ENCODE measurements around the gene CBX1. TPM values are rescaled to one million over a fixed set of nuclear protein-coding genes. Genes with fewer than 3 reads are reported as not detected.
A peak's percentile ranks its signal among the peaks of the same experiment; 100 is the strongest.

Gene CBX1
- total RNA-seq, 1 experiment from 2014 or later, result 157 TPM

- ATAC-seq (peak; percentile 73), DNase-seq (ENCODE audit: low read depth, low spot score) (peak; percentile 20)
- POLR2A ChIA-PET, result interaction anchor here (0.8 kb wide), 1 partner anchor 128 kb away, joined by 10 read pairs; no protein-coding TSS in a partner anchor
- peak overlapping the region; percentile 76 for H3K27ac ChIP-seq (ENCODE audit: low read length)
- CTCF ChIA-PET, result interaction anchor here (0.5 to 1.0 kb wide), 2 partner anchors 20 to 92 kb away, joined by 3 read pairs; no protein-coding TSS in a partner anchor
- no peaks in the 10 kb centered on the region for H3K27me3 ChIP-seq (ENCODE audit: control insufficient read depth, insufficient read depth, low read length)
- H3K4me1 ChIP-seq (ENCODE audit: control insufficient read depth, insufficient read depth, low read length), result peaks cover 27% of the 10 kb centered on the region
- BruUV-seq (replicated peaks), result no TSS peak
- H3K4me3 ChIP-seq (ENCODE audit: low read depth in 2 of 2, low read length in 2 of 2), result peak overlapping the region; percentile 61 to 78
- intact Hi-C loops (cut with micrococcal nuclease; ENCODE audit: unreplicated experiment), result loop anchor here (10.0 kb wide), 1 partner anchor 591 kb away; the partner anchor contains the start of genes HOXB7 and HOXB8
- no peaks in the 10 kb centered on the region for H3K9me3 ChIP-seq (ENCODE audit: control insufficient read depth, insufficient read depth, low read depth, low read length)
- TF ChIP-seq REST (IDR thresholded peaks at IDR 0.05; ENCODE audit: insufficient read depth in 1 of 2, low read depth in 2 of 2, low read length in 1 of 2) (0 out of 4 replicates have a peak, but pooled peaks of 1 of the 2 experiments have one; percentile 8), SIN3A (IDR thresholded peaks at IDR 0.05; ENCODE audit: borderline replicate concordance, insufficient read depth, low read depth, low read length) (0 out of 2 replicates have a peak, but pooled peaks have one; percentile 63), TCF7L2 (IDR thresholded peaks at IDR 0.05; ENCODE audit: low read depth, low read length) (peak; percentile 72), POLR2AphosphoS5 (IDR thresholded peaks at IDR 0.05; ENCODE audit: low read depth, low read length) (no peak), CTCF (IDR thresholded peaks at IDR 0.05) (peak; percentile 63)
- H3K36me3 ChIP-seq (ENCODE audit: control insufficient read depth, insufficient read depth, low read length), result no peaks in the 10 kb centered on the region
- in situ Hi-C loops (cut with HindIII; ENCODE audit: low pct_unique_long_range_greater_than_20kb, low sequenced_read_pairs), result no loop called here
Measured at GRCh38 chr17:48023400-48024148, 77.7 kb downstream of the CBX1 start.

- no TSS peak for BruUV-seq (replicated peaks)
- ChIA-PET POLR2A (interaction anchor here (0.8 kb wide), 1 partner anchor 128 kb away, joined by 10 read pairs; no protein-coding TSS in a partner anchor), CTCF (interaction anchor here (1.0 kb wide), 1 partner anchor 20 kb away, joined by 3 read pairs; no protein-coding TSS in a partner anchor)
- Histone ChIP-seq H3K9me3 (ENCODE audit: control insufficient read depth, insufficient read depth, low read depth, low read length) (no peaks in the 10 kb centered on the region), H3K4me3 (ENCODE audit: low read depth in 2 of 2, low read length in 2 of 2) (peak overlapping the region; percentile 61 to 78; a peak in 3 of 4 replicates), H3K4me1 (ENCODE audit: control insufficient read depth, insufficient read depth, low read length) (peaks cover 27% of the 10 kb centered on the region), H3K36me3 (ENCODE audit: control insufficient read depth, insufficient read depth, low read length) (no peaks in the 10 kb centered on the region), H3K27ac (ENCODE audit: low read length) (peak overlapping the region; percentile 72), H3K27me3 (ENCODE audit: control insufficient read depth, insufficient read depth, low read length) (no peaks in the 10 kb centered on the region)
- intact Hi-C loops (cut with micrococcal nuclease; ENCODE audit: unreplicated experiment), result loop anchor here (10.0 kb wide), 1 partner anchor 592 kb away; the partner anchor contains the start of genes HOXB7 and HOXB8
- ATAC-seq (no peak), DNase-seq (ENCODE audit: low read depth, low spot score) (no peak)
- in situ Hi-C loops (cut with HindIII; ENCODE audit: low pct_unique_long_range_greater_than_20kb, low sequenced_read_pairs), result no loop called here
- TF ChIP-seq REST (IDR thresholded peaks at IDR 0.05; ENCODE audit: insufficient read depth in 1 of 2, low read depth in 2 of 2, low read length in 1 of 2), result no peak
- no peak for TF ChIP-seq POLR2AphosphoS5 (IDR thresholded peaks at IDR 0.05; ENCODE audit: low read depth, low read length)
- no peak for TF ChIP-seq SIN3A (IDR thresholded peaks at IDR 0.05; ENCODE audit: borderline replicate concordance, insufficient read depth, low read depth, low read length)
- TF ChIP-seq CTCF (IDR thresholded peaks at IDR 0.05), result no peak
- TF ChIP-seq TCF7L2 (IDR thresholded peaks at IDR 0.05; ENCODE audit: low read depth, low read length), result no peak
Measured at GRCh38 chr17:48022901-48023300, 78.4 kb downstream of the CBX1 start.
